B cell (primary cell): Measurements from ENCODE around the gene MORF4L1. TPM values are rescaled to one million over a fixed set of nuclear protein-coding genes. Genes with fewer than 3 reads are reported as not detected.
"Not testable (repeated sequence)": the region's sequence is repeated elsewhere in the genome, so short reads cannot be mapped to it uniquely, and the experiment has no call there.

Experiments
- ATAC-seq: fragments of 200-7000 bp; cut with Tn5 transposase; one replicate; pipeline ENCODE4 v1.10.0; 2021; ENCODE audit warnings: low read depth, mild to moderate bottlenecking, moderate number of reproducible peaks, moderate library complexity
- CTCF ChIA-PET: fragments of 350-600 bp; sonication (Branson Sonifier 250); formaldehyde crosslinking; loops from one replicate; lab custom pipeline; 2021; ENCODE audit warnings: antibody characterized with exemption, inconsistent platforms; lab: Charles Lee
- POLR2A ChIA-PET: fragments of 350-600 bp; sonication (Branson Sonifier 250); formaldehyde crosslinking; loops from one replicate; lab custom pipeline; 2021; ENCODE audit warnings: antibody characterized with exemption; lab: Charles Lee
- DNase-seq: peaks from one replicate; pipeline ENCODE4 v3.0.0; 2013
- H2AFZ ChIP-seq: 2 replicates; pipeline ENCODE4 v1.6.1; 2012; ENCODE audit warnings: mild to moderate bottlenecking, low read depth, low read length; ENCODE audit not compliant: insufficient read depth, poor library complexity, severe bottlenecking
- H3K27ac ChIP-seq, 2 donors: 1 replicate in 1 of 2; 2 replicates in 1 of 2; pipeline ENCODE4 v1.5.1; 2012 to 2013; ENCODE audit warnings: low read length in 2 of 2, mild to moderate bottlenecking in 2 of 2, moderate library complexity in 1 of 2
- H3K27me3 ChIP-seq, 4 experiments: fragments of 200-600 bp in 1 of 4; sonication (generic) in 1 of 4; replicated peaks in 1 of 4; 1 replicate in 2 of 4; 2 replicates in 2 of 4; pipeline versions ENCODE4 v1.6.1 to v1.7.0; 2013 to 2016; ENCODE audit warnings: low read length in 3 of 4, mild to moderate bottlenecking in 2 of 4, mixed read lengths in 1 of 4, moderate library complexity in 1 of 4; ENCODE audit not compliant: insufficient read depth in 4 of 4, control insufficient read depth in 3 of 4; ENCODE audit errors: control extremely low read depth in 1 of 4
- H3K36me3 ChIP-seq, 2 experiments: replicated peaks in 1 of 2; 1 replicate in 1 of 2; 2 replicates in 1 of 2; pipeline versions ENCODE4 v1.6.1 to v1.7.1; 2013; ENCODE audit warnings: low read length in 1 of 2; ENCODE audit not compliant: insufficient read depth in 2 of 2, control insufficient read depth in 1 of 2; ENCODE audit errors: control extremely low read depth in 1 of 2, extremely low read depth in 1 of 2
- H3K4me1 ChIP-seq, 2 donors: fragments of 200-600 bp in 1 of 2; sonication (generic) in 1 of 2; 1 replicate in 1 of 2; 2 replicates in 1 of 2; pipeline versions ENCODE4 v1.5.1 to v1.6.1; 2013 to 2017; ENCODE audit warnings: low read length in 2 of 2; ENCODE audit not compliant: control insufficient read depth in 2 of 2, insufficient read depth in 2 of 2
- H3K4me2 ChIP-seq: replicated peaks from 2 replicates; pipeline ENCODE3; 2012; ENCODE audit warnings: mild to moderate bottlenecking, low read depth, low read length; ENCODE audit not compliant: poor library complexity, severe bottlenecking
- H3K4me3 ChIP-seq, 5 experiments: fragments of 200-600 bp in 1 of 5; sonication (generic) in 1 of 5; 1 replicate in 3 of 5; 2 replicates in 2 of 5; pipeline versions ENCODE4 v1.5.1 to v1.7.0; 2011 to 2016; ENCODE audit warnings: low read length in 4 of 5, mild to moderate bottlenecking in 4 of 5, low read depth in 2 of 5, control low read depth in 1 of 5, moderate library complexity in 1 of 5; ENCODE audit not compliant: insufficient read depth in 1 of 5; ENCODE audit errors: control extremely low read depth in 1 of 5, extremely low read depth in 1 of 5
- H3K79me2 ChIP-seq: fragments of 200-600 bp; sonication (generic); one replicate; pipeline ENCODE4 v1.6.0; 2016; ENCODE audit warnings: low read length; ENCODE audit not compliant: control insufficient read depth, insufficient read depth
- H3K9ac ChIP-seq: fragments of 200-600 bp; sonication (generic); 2 replicates; pipeline ENCODE4 v1.6.1; 2017; ENCODE audit warnings: mild to moderate bottlenecking, low read length, moderate library complexity
- H3K9me3 ChIP-seq, 3 donors: one replicate each; pipeline versions ENCODE4 v1.6.1 to v1.7.1; 2013; ENCODE audit warnings: low read length in 2 of 3; ENCODE audit not compliant: control insufficient read depth in 2 of 3, insufficient read depth in 1 of 3; ENCODE audit errors: control extremely low read depth in 1 of 3
- H4K20me1 ChIP-seq: 2 replicates; pipeline ENCODE4 v1.6.0; 2012; ENCODE audit warnings: mild to moderate bottlenecking, low read length; ENCODE audit not compliant: insufficient read depth, control insufficient read depth, poor library complexity, severe bottlenecking
- H3K27ac Mint-ChIP-seq: one replicate; pipeline ENCODE4 v1.8.0; 2021; ENCODE audit warnings: mixed read lengths
- H3K27me3 Mint-ChIP-seq: one replicate; pipeline ENCODE4 v1.8.0; 2021; ENCODE audit warnings: mixed read lengths
- H3K4me1 Mint-ChIP-seq: one replicate; pipeline ENCODE4 v1.8.0; 2021; ENCODE audit warnings: mixed read lengths
- H3K4me3 Mint-ChIP-seq: one replicate; pipeline ENCODE4 v1.8.0; 2021; ENCODE audit warnings: mixed read lengths
- H3K9me3 Mint-ChIP-seq: one replicate; pipeline ENCODE4 v1.8.0; 2022; ENCODE audit warnings: mixed read lengths; ENCODE audit not compliant: insufficient read depth
- CTCF ChIP-seq: fragments of 200-600 bp; IDR thresholded peaks from one replicate; pipeline ENCODE4 v1.8.0; 2022; ENCODE audit warnings: antibody characterized with exemption, mild to moderate bottlenecking
- EZH2 ChIP-seq: IDR thresholded peaks from 2 replicates; pipeline ENCODE4 v1.6.1; 2012; ENCODE audit warnings: borderline replicate concordance, low read depth, mild to moderate bottlenecking, moderate library complexity, low read length; ENCODE audit not compliant: insufficient read depth, poor library complexity, severe bottlenecking
- WGBS: methylation state at CpG from one replicate; pipeline ENCODE4 v1.1.5; 2013; ENCODE audit warnings: missing lambda C conversion rate; ENCODE audit not compliant: insufficient coverage; 5-methylcytosine and 5-hydroxymethylcytosine counted together
- intact Hi-C: fragments of 100-400 bp; cut with micrococcal nuclease; formaldehyde crosslinking; loops from one replicate; pipeline ENCODE4 v1.10.0; 2022
- polyA plus RNA-seq: library from polyadenylated mRNA; depleted of rRNA; stranded (reverse); fragments of >200 nt; gene quantifications from 2 replicates; pipeline ENCODE4 v1.2.3, GENCODE V29; 2012
- total RNA-seq, 2 donors: library from RNA; stranded (reverse); fragments of 120-200 nt in 1 of 2; gene quantifications; 1 replicate in 1 of 2; 2 replicates in 1 of 2; pipeline versions ENCODE4 v1.2.3 to v1.2.4, GENCODE V29; 2013 to 2022

MORF4L1 gene
- total and polyA plus RNA-seq, 2 donors (not counting 1 experiment from before 2014, with no cell fraction given) = 79.0 to 242 TPM

- Histone ChIP-seq H3K4me1 (no peaks in the 10 kb centered on the region), H3K79me2 (peaks cover 7% of the 10 kb centered on the region), H3K27me3 (no peaks in the 10 kb centered on the region), H4K20me1 (peaks cover 16% of the 10 kb centered on the region), H3K27ac (peak overlapping the region in 1 of 2 donors; percentile 9), H3K9me3 (no peaks in the 10 kb centered on the region), H3K9ac (no peak overlapping the region), H2AFZ (no peak overlapping the region), H3K36me3 (peaks cover 5 to 84% of the 10 kb centered on the region in 2 experiments), H3K4me3 (no peak overlapping the region), H3K4me2 (no peak overlapping the region)
- CTCF ChIA-PET = interaction anchor here (1.3 to 2.9 kb wide), 4 partner anchors 18 to 256 kb away, joined by 3 to 8 read pairs (median 6); no protein-coding TSS in a partner anchor
- 91% methylated on average over 15 of the region's 17 CpGs for WGBS
- Mint-ChIP-seq H3K27ac (peak overlapping the region; percentile 21), H3K27me3 (no peaks in the 10 kb centered on the region), H3K9me3 (no peaks in the 10 kb centered on the region), H3K4me3 (no peak overlapping the region), H3K4me1 (peaks cover 6% of the 10 kb centered on the region)
- intact Hi-C loops = loop anchor here (5.0 kb wide), 1 partner anchor 100 kb away; no protein-coding TSS in a partner anchor
- POLR2A ChIA-PET = interaction anchor here (0.6 to 0.8 kb wide), 2 partner anchors 12 to 13 kb away, joined by 4 read pairs; no protein-coding TSS in a partner anchor
- ATAC-seq (no peak), DNase-seq (no peak)
- no peak for TF ChIP-seq EZH2
- no peak for TF ChIP-seq CTCF
Observed at GRCh38 chr15:78927077-78927790, 54.5 kb downstream of the MORF4L1 start.

- H3K4me1 ChIP-seq, H3K27me3 ChIP-seq, DNase-seq, H3K27me3 Mint-ChIP-seq, H3K4me3 ChIP-seq, CTCF ChIA-PET, H3K4me2 ChIP-seq, H3K4me1 Mint-ChIP-seq, H3K9me3 ChIP-seq, H3K9me3 Mint-ChIP-seq, H3K9ac ChIP-seq, H2AFZ ChIP-seq, POLR2A ChIA-PET, H3K27ac ChIP-seq, ATAC-seq, H3K4me3 Mint-ChIP-seq: not testable (repeated sequence)
- peaks cover 16% of the 10 kb centered on the region for H4K20me1 ChIP-seq
- peaks cover 15% of the 10 kb centered on the region for H3K79me2 ChIP-seq
- peaks cover 3 to 84% of the 10 kb centered on the region in 2 experiments for H3K36me3 ChIP-seq
- 96% methylated on average over 11 of the region's 14 CpGs for WGBS
- peak overlapping the region; percentile 21 for H3K27ac Mint-ChIP-seq
- intact Hi-C loops = loop anchor here (5.0 kb wide), 1 partner anchor 99 kb away; no protein-coding TSS in a partner anchor
Observed at GRCh38 chr15:78928176-78928575, 55.5 kb downstream of the MORF4L1 start.
